Smooth muscle cell (in vitro differentiated cells): ENCODE data around the gene TCF4. TPM values are rescaled to one million over a fixed set of nuclear protein-coding genes. Genes with fewer than 3 reads are reported as not detected.
A peak's percentile ranks its signal among the peaks of the same experiment; 100 is the strongest.

ENCODE experiments used
- DNase-seq: peaks from one replicate; lab custom pipeline; 2025; ENCODE audit not compliant: unreplicated experiment; lab: John Stamatoyannopoulos, UW
- H2AFZ ChIP-seq: fragments of 200-600 bp; sonication (generic); 2 replicates; pipeline ENCODE4 v1.6.0; 2016; ENCODE audit warnings: antibody characterized with exemption, low read depth, mild to moderate bottlenecking
- H3F3A ChIP-seq: fragments of 200-600 bp; sonication (generic); 2 replicates; pipeline ENCODE4 v1.6.0; 2017; ENCODE audit warnings: antibody characterized with exemption, low read depth
- H3K27ac ChIP-seq: fragments of 200-600 bp; sonication (generic); 2 replicates; pipeline ENCODE4 v1.5.1; 2016; ENCODE audit warnings: low read depth, mild to moderate bottlenecking
- H3K27me3 ChIP-seq: fragments of 200-600 bp; sonication (generic); 2 replicates; pipeline ENCODE4 v1.6.1; 2016; ENCODE audit warnings: low read depth, mild to moderate bottlenecking
- H3K36me3 ChIP-seq: fragments of 200-600 bp; sonication (generic); 2 replicates; pipeline ENCODE4 v1.5.1; 2016; ENCODE audit warnings: low read depth
- H3K4me1 ChIP-seq: fragments of 200-600 bp; sonication (generic); 2 replicates; pipeline ENCODE4 v1.5.1; 2016; ENCODE audit warnings: low read depth
- H3K4me2 ChIP-seq: fragments of 200-600 bp; sonication (generic); 2 replicates; pipeline ENCODE4 v1.6.0; 2016; ENCODE audit warnings: mild to moderate bottlenecking
- H3K4me3 ChIP-seq: fragments of 200-600 bp; sonication (generic); 2 replicates; pipeline ENCODE4 v1.5.1; 2016; ENCODE audit warnings: mild to moderate bottlenecking
- H3K79me2 ChIP-seq: fragments of 200-600 bp; sonication (generic); 2 replicates; pipeline ENCODE4 v1.6.0; 2016; ENCODE audit warnings: low read depth, mild to moderate bottlenecking
- H3K9ac ChIP-seq: fragments of 200-600 bp; sonication (generic); 2 replicates; pipeline ENCODE4 v1.6.0; 2016; ENCODE audit warnings: low read depth
- H3K9me3 ChIP-seq: fragments of 200-600 bp; sonication (generic); replicated peaks from 2 replicates; pipeline ENCODE4 v1.5.1; 2016; ENCODE audit warnings: low read depth
- H4K20me1 ChIP-seq: fragments of 200-600 bp; sonication (generic); 2 replicates; pipeline ENCODE4 v1.6.0; 2016; ENCODE audit warnings: low read depth
- WGBS: methylation state at CpG from one replicate; pipeline ENCODE4 v1.1.7; 2016; ENCODE audit warnings: low lambda C conversion rate; 5-methylcytosine and 5-hydroxymethylcytosine counted together
- polyA plus RNA-seq: library from polyadenylated mRNA; unstranded; fragments of >200 nt; fragmentation: Nextera tagmentation; extraction: Ambion mirVana; gene quantifications from 2 replicates; pipeline ENCODE4 v1.2.1, GENCODE V29; 2016
- total RNA-seq: library from RNA; depleted of rRNA; stranded (reverse); fragments of >200 nt; gene quantifications from 2 replicates; pipeline ENCODE4 v1.2.3, GENCODE V29; 2014
- TF ChIP-seq, protein P1 (sequence below): fragments of 200-600 bp; sonication (generic); IDR thresholded peaks from 2 replicates; pipeline ENCODE4 v1.5.1; 2017; ENCODE audit warnings: borderline replicate concordance, mild to moderate bottlenecking, antibody characterized with exemption; ENCODE audit not compliant: insufficient read depth, poor library complexity, severe bottlenecking

Gene TCF4
- total and polyA plus RNA-seq, 2 experiments from 2014 or later: 105 to 120 TPM

DNA sequence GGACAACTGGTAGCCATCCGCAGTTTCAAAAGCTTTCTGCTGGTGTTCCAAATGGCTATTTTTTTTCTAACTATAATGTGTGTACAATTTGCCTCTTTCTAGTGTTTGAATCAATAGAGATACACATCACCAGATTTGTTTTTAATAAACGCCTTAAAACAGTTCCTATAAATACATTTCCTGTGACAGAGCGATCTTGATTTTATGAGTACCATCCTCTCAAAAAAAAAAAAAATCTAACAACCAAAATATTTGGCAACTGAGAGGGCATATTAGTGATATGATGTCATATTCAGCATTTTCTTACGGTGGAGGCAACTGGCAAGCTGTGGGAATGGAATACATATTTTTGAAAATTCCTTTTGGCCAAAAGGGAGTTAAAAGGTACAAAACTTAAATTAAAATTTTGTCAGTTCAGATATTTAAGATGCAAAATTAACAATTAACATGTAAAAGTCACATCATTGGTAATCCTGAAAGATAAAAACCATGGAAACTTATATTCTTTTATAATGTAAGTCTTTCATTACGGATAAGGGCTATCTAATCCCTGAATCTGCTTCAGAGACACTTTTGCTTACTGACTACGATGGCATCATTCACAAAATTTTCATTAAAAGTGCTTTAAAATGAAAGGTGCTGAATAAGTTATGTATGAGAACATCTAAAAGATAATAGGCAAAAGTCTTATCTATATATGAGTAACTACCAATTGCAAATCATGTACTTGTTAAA, 268.4 kb downstream of the TCF4 start:
- no peaks in the 10 kb centered on the region for H3K9me3 ChIP-seq
- WGBS: 80% methylated on average over 6 of the region's 6 CpGs
- no peaks in the 10 kb centered on the region for H3K27me3 ChIP-seq
- peak overlapping the region; percentile 69 for H3K4me3 ChIP-seq
- H3K36me3 ChIP-seq: no peaks in the 10 kb centered on the region
- H3K79me2 ChIP-seq: peaks cover 79% of the 10 kb centered on the region
- H3F3A ChIP-seq: peaks cover 11% of the 10 kb centered on the region
- TF ChIP-seq, protein P1, sequence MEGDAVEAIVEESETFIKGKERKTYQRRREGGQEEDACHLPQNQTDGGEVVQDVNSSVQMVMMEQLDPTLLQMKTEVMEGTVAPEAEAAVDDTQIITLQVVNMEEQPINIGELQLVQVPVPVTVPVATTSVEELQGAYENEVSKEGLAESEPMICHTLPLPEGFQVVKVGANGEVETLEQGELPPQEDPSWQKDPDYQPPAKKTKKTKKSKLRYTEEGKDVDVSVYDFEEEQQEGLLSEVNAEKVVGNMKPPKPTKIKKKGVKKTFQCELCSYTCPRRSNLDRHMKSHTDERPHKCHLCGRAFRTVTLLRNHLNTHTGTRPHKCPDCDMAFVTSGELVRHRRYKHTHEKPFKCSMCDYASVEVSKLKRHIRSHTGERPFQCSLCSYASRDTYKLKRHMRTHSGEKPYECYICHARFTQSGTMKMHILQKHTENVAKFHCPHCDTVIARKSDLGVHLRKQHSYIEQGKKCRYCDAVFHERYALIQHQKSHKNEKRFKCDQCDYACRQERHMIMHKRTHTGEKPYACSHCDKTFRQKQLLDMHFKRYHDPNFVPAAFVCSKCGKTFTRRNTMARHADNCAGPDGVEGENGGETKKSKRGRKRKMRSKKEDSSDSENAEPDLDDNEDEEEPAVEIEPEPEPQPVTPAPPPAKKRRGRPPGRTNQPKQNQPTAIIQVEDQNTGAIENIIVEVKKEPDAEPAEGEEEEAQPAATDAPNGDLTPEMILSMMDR: no peak
- peaks cover 81% of the 10 kb centered on the region for H4K20me1 ChIP-seq
- no peak for DNase-seq
- no peak overlapping the region for H2AFZ ChIP-seq
- H3K4me1 ChIP-seq: peaks cover 38% of the 10 kb centered on the region
- H3K27ac ChIP-seq: peak overlapping the region; percentile 18
- no peak overlapping the region for H3K9ac ChIP-seq
- H3K4me2 ChIP-seq: peak overlapping the region; percentile 90

DNA sequence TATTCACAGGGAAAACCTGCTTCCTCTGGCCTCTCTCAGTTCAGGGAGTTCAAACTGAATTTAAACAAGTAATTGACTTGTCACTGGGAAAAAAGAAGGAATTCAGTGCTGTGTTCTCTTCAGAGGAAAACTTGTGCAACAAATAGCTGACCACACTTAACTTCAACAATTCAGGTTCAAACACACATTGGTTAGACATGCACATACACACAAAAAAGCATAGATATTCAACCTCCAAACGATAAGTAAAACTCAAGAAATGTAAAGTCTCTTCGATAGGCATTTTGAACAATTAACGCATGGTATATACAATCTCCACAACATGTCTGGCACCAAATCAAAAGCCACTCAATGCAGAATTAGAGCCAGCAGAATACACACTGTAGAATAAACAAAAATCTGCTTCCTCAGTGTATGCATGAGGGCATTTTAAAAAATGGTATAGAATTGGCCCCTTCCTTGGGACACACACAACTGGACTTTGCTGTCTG, 269.0 kb downstream of the TCF4 start:
- TF ChIP-seq, protein P1: no peak
- Histone ChIP-seq H3K4me3 (peak overlapping the region; percentile 69), H3K27me3 (no peaks in the 10 kb centered on the region), H3K4me1 (peaks cover 44% of the 10 kb centered on the region), H3K4me2 (peak overlapping the region; percentile 90), H3K79me2 (peaks cover 83% of the 10 kb centered on the region), H3K36me3 (no peaks in the 10 kb centered on the region), H3K9ac (no peak overlapping the region), H3K27ac (no peak overlapping the region), H3K9me3 (no peaks in the 10 kb centered on the region), H3F3A (peaks cover 7% of the 10 kb centered on the region), H4K20me1 (peaks cover 81% of the 10 kb centered on the region), H2AFZ (no peak overlapping the region)
- no peak for DNase-seq
- WGBS: 91% methylated on average over 3 of the region's 3 CpGs

DNA sequence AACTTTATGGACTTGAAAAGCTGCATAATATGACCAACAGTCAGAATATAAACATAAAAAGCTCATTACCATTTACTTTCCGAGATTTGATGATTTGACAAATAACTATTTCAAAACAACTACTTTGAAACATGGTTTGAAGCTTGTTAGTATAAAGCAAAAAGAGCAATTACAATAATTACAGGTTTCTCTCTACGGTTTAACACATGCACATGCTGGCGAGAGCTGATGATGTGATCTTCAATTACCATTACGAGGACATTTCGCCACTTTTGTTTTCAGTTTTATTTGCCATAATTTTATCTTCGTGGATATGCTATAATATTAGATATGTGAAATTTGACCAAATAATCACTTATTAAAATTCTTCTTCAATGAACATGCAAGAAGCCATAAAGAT, 270.1 kb downstream of the TCF4 start:
- Histone ChIP-seq H3K27ac (no peak overlapping the region), H3K9me3 (no peaks in the 10 kb centered on the region), H3K9ac (no peak overlapping the region), H3K79me2 (peaks cover 90% of the 10 kb centered on the region), H4K20me1 (peaks cover 87% of the 10 kb centered on the region), H2AFZ (no peak overlapping the region), H3K36me3 (no peaks in the 10 kb centered on the region), H3K4me1 (peaks cover 37% of the 10 kb centered on the region), H3K27me3 (no peaks in the 10 kb centered on the region), H3K4me3 (no peak overlapping the region), H3K4me2 (no peak overlapping the region), H3F3A (peaks cover 4% of the 10 kb centered on the region)
- TF ChIP-seq, protein P1: no peak
- WGBS: 85% methylated on average over 6 of the region's 6 CpGs
- DNase-seq: no peak

DNA sequence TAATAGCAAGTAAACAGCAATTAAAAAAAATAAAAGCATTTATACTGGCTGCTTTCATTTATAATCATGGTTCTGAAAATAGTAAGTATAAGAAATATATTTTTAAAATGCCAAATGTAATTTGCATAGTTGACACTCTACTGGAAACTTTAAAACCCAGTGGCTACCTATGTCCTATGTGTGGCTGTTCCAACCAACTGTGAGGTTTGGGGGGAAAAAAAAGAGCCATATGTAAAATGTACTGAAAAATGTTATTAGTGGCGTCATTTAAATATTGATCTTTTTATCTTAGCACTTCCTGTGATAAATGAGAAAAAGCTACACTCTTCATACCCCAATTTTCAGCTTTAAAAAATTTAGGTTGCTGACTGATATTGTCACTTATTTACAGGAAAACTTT, 270.7 kb downstream of the TCF4 start:
- TF ChIP-seq, protein P1: no peak
- Histone ChIP-seq H4K20me1 (peaks cover 88% of the 10 kb centered on the region), H3K27me3 (no peaks in the 10 kb centered on the region), H3K36me3 (no peaks in the 10 kb centered on the region), H3K27ac (no peak overlapping the region), H3K9me3 (no peaks in the 10 kb centered on the region), H3K79me2 (peaks cover 92% of the 10 kb centered on the region), H2AFZ (no peak overlapping the region), H3K4me3 (no peak overlapping the region), H3F3A (no peaks in the 10 kb centered on the region), H3K9ac (no peak overlapping the region), H3K4me2 (no peak overlapping the region), H3K4me1 (peaks cover 32% of the 10 kb centered on the region)
- WGBS: 85% methylated on average over 1 of the region's 1 CpG
- DNase-seq: no peak
